Uterine smooth muscle cell (primary cell): ENCODE measurements around the gene SPINK1. TPM values are rescaled to one million over a fixed set of nuclear protein-coding genes. Genes with fewer than 3 reads are reported as not detected.

Experiments
- total RNA-seq: library from RNA; depleted of rRNA; stranded (reverse); fragments of >200 nt; gene quantifications from 2 replicates; pipeline ENCODE4 v1.2.3, GENCODE V29; 2014

SPINK1 gene, protein sequence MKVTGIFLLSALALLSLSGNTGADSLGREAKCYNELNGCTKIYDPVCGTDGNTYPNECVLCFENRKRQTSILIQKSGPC
- 0.33 TPM in 1 of 2 replicates, not detected in the other for total RNA-seq

DNA sequence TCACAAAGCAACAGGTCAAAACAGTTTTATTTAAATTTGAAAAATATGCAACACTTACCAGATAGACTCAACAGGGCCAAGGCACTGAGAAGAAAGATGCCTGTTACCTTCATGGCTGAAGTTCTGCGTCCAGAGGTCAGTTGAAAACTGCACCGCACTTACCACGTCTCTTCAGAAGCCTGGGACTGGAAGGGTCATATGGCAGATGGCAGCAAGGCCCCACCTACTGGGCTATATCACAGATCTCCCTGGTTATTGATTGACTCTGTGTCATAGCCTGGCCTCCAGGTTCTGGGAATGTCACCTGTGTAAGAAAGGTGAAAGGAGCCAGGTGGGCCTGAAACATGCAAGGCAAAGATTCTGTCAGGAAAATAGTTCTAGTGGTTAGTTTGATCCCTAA lies at the start of gene SPINK1:
SPINK1 (minus strand) TSS at position 207 of the 400 bp plus-strand sequence; CDS start at position 113, 94 bp downstream.

DNA sequence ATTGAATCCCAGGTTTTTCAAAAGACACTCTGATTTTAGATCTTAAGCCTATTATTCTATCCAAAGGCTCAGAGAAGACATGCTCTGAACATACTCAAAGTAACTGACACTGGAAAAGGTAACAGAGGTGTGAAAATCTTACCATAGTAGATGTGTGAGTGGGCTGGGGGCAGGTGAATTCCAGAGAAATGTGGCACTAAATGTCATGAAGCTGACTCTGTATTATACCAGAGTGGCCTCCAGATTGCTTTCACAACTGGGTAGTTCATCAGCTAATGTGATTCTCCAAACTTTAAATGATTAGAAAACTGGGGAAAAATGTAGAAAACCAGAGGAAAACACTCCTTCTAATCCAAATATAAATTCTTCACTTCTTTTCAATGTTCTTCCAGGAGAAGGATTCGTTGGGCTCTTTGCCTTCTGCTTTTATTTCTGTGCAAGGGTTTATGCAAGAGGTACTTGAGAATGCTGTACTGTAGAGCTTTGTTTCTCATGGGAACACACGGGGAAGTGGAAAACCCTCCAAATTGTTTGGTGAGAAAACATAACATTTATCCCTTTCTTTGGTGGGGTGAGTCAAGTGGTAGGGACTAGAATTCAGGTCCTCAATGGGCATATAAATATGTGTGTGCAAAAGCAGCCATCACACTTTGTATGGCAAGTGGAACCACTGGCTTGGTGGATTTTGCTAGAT lies 46.7 kb upstream of the SPINK1 start, which contains the start of gene SCGB3A2:
SCGB3A2 (plus strand) TSS at position 646 of the 694 bp plus-strand sequence. CDS start 93 bp downstream, outside the sequence.

DNA sequence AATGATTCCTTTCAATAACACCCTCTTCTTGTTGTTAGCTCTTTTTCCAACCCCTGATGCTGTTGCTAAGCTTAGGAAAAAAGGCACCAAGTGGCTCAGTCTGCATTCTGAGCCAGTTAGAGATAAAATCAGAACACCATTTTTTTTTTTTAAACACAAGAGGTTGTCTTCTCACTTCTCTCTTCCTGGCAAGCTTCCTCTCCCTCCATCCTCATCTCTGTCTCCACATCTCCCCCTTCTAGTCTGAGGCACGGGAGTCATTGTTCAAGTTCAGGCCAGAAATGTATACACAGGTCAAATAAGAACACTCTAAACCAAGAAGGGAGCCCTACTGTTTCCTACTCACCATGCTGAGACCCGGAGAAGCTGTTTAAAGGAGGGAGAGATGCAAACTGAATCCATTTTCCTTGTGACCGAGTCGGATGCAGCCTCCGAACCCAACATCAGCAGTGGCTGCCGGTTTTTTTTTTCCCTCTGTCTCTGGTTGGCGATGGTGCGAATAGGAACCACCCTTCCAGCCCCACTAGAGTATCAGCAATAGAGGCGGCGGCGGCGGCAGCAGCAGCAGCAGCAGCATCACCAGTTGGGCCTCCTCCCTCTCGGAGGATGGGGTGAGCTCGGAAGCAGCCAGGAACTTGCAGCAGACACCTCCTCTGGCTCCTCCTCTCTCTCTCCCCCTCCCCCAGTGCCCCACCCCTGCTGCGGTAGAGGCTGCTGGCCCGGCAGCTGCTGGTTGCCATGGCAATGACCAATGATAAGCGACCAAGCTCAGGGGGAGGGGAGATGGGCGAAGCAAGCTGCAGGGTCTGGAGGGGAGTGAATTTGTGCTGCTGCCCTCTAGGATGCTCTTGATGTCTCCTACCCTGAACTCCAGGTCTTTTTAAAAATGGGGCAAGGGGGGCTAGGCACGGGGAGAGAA lies 49.1 kb downstream of the SPINK1 start, which contains the start of gene JAKMIP2:
JAKMIP2 (minus strand) TSS at position 619 of the 919 bp plus-strand sequence. CDS start 110,922 bp downstream, outside the sequence.

Other genes with a start within 250 kb of the SPINK1 start
- gene JAKMIP2, start 48.9 kb downstream of the SPINK1 start, total RNA-seq = 9.5 and 10.8 TPM in 2 replicates
- gene SCGB3A2, start 47.0 kb upstream of the SPINK1 start, total RNA-seq = not detected in 2 replicates
- not detected in 2 replicates for gene C5orf46, start 74.9 kb upstream of the SPINK1 start, total RNA-seq
- not detected in 2 replicates for gene SPINK5, start 232.3 kb upstream of the SPINK1 start, total RNA-seq